Measurements from ENCODE around the gene SHROOM1. TPM values are rescaled to one million over a fixed set of nuclear protein-coding genes. Genes with fewer than 3 reads are reported as not detected.

The SHROOM1 gene
- total and polyA plus RNA-seq, 2 of the 8 experiments (the other 6 are each of a cell fraction or from before 2014, with no cell fraction given), result 3.9 to 5.2 TPM

- no peak for TF ChIP-seq CHD7 (IDR thresholded peaks at IDR 0.05; ENCODE audit: insufficient replicate concordance, low read length)
- no peak for TF ChIP-seq ASH2L (IDR thresholded peaks at IDR 0.05; ENCODE audit: low read length)
These were observed 10.4 kb upstream of the SHROOM1 start (continued) for GRCh38 chr5:132840896-132841295.

All from H1 (cell line).